Transverse colon (tissue), 4 donors: ENCODE measurements around the gene IFNGR2. TPM values are rescaled to one million over a fixed set of nuclear protein-coding genes. Genes with fewer than 3 reads are reported as not detected.
"Not testable (repeated sequence)": the region's sequence is repeated elsewhere in the genome, so short reads cannot be mapped to it uniquely, and the experiment has no call there.

Experiments used
- DNase-seq: peaks from one replicate; pipeline ENCODE4 v3.0.0-alpha.2; 2019
- H3K27ac ChIP-seq, 4 donors: fragments of 200-600 bp; sonication (generic); 2 replicates each; pipeline ENCODE4 v1.5.1; 2016 to 2018; ENCODE audit warnings: inconsistent platforms in 4 of 4
- H3K27me3 ChIP-seq: fragments of 200-600 bp; sonication (generic); 2 replicates; pipeline ENCODE4 v1.5.1; 2017; ENCODE audit warnings: inconsistent platforms
- H3K36me3 ChIP-seq, 4 donors: fragments of 200-600 bp; sonication (generic); 2 replicates each; pipeline ENCODE4 v1.5.1; 2017 to 2019; ENCODE audit warnings: inconsistent platforms in 4 of 4
- H3K4me1 ChIP-seq, 4 donors: fragments of 200-600 bp; sonication (generic); 2 replicates each; pipeline ENCODE4 v1.5.1; 2017 to 2020; ENCODE audit warnings: inconsistent platforms in 4 of 4
- H3K4me3 ChIP-seq, 4 donors: fragments of 200-600 bp; sonication (generic); 1 replicate in 1 of 4; 2 replicates in 3 of 4; pipeline versions ENCODE4 v1.5.1 to v1.6.1; 2017 to 2019; ENCODE audit warnings: inconsistent platforms in 4 of 4
- H3K9me3 ChIP-seq, 2 donors: fragments of 200-600 bp; sonication (generic); 2 replicates each; pipeline ENCODE4 v1.5.1; 2017 to 2019; ENCODE audit warnings: inconsistent platforms in 2 of 2
- CTCF ChIP-seq, 5 experiments: fragments of 200-600 bp in 3 of 5; fragments of 450-650 bp in 2 of 5; sonication (generic) in 3 of 5; IDR thresholded peaks; 1 replicate in 2 of 5; 2 replicates in 3 of 5; pipeline ENCODE4 v1.5.1; 2016 to 2017; ENCODE audit warnings: antibody characterized with exemption in 5 of 5, inconsistent platforms in 3 of 5, mild to moderate bottlenecking in 2 of 5, moderate library complexity in 1 of 5
- EP300 ChIP-seq: sonication (generic); formaldehyde crosslinking; IDR thresholded peaks from one replicate; pipeline ENCODE4 v1.6.1; 2017; ENCODE audit warnings: antibody characterized with exemption, low read depth
- POLR2A ChIP-seq: fragments of 450-650 bp; IDR thresholded peaks from one replicate; pipeline ENCODE4 v1.6.1; 2016; ENCODE audit warnings: antibody characterized with exemption, mild to moderate bottlenecking, moderate library complexity
- POLR2AphosphoS5 ChIP-seq, 3 donors: sonication (generic); formaldehyde crosslinking; IDR thresholded peaks; one replicate each; pipeline ENCODE4 v1.6.1; 2016; ENCODE audit warnings: antibody characterized with exemption in 3 of 3
- WGBS, 2 donors: methylation state at CpG; one replicate each; pipeline ENCODE4 v1.1.5; 2018; ENCODE audit warnings: low coverage in 1 of 2; 5-methylcytosine and 5-hydroxymethylcytosine counted together
- in situ Hi-C, 4 donors: fragments of 200-750 bp; cut with MboI; loops; one replicate each; pipeline versions ENCODE4 v1.15.0 to v1.15.1; 2017; ENCODE audit warnings: low sequenced_read_pairs in 3 of 4, low pct_ligation_motif_present in 1 of 4, low pct_unique_long_range_greater_than_20kb in 1 of 4
- intact Hi-C: fragments of 100-400 bp; cut with DNase I; formaldehyde crosslinking; loops from one replicate; pipeline ENCODE4 v1.15.1; 2023; ENCODE audit warnings: low total_unique reads
- total RNA-seq, 4 donors: library from RNA; depleted of rRNA; stranded (reverse); fragments of >200 nt; gene quantifications; one replicate each; pipeline ENCODE4 v1.1.0, GENCODE V29; 2016

Gene IFNGR2
- total RNA-seq, 4 donors from 2014 or later = 40.8 to 131 (median 76.6) TPM

- intact Hi-C loops = no loop called here
- WGBS, 2 donors = 18 to 20% methylated on average over 3 to 11 of the region's 11 CpGs
- no peak overlapping the region for H3K4me3 ChIP-seq
Measured at GRCh38 chr21:33380483-33380998, 22.7 kb upstream of the IFNGR2 start.

GRCh38 chr21:33381381-33381780 is 21.8 kb upstream of the IFNGR2 start:
- 92 to 93% methylated on average over 3 to 6 of the region's 6 CpGs for WGBS, 2 donors
- peak overlapping the region; percentile 60 to 81 (median 74) for H3K27ac ChIP-seq
- in situ Hi-C loops = not testable (repeated sequence)

More at GRCh38 chr21:33380483-33380998, 22.7 kb upstream of the IFNGR2 start:
- peak; percentile 90 for DNase-seq
- Histone ChIP-seq H3K27me3 (no peaks in the 10 kb centered on the region), H3K36me3 (no peaks in the 10 kb centered on the region), H3K9me3 (no peaks in the 10 kb centered on the region), H3K27ac (peak overlapping the region; percentile 60 to 81 (median 74)), H3K4me1 (peaks cover 12 to 55% (median 17%) of the 10 kb centered on the region in 4 donors)
- TF ChIP-seq POLR2AphosphoS5 (IDR thresholded peaks at IDR 0.05) = peak; percentile 48 to 82 (median 82)
- no peak for TF ChIP-seq EP300
- TF ChIP-seq POLR2A = peak; percentile 44
- in situ Hi-C loops = no loop called here

GRCh38 chr21:33383056-33383888 is 19.9 kb upstream of the IFNGR2 start:
- Histone ChIP-seq H3K27ac (peak overlapping the region; percentile 56 to 77 (median 73)), H3K4me3 (peak overlapping the region in 1 of 4 donors; percentile 23), H3K36me3 (no peaks in the 10 kb centered on the region), H3K9me3 (no peaks in the 10 kb centered on the region), H3K27me3 (no peaks in the 10 kb centered on the region), H3K4me1 (peaks cover 12 to 55% (median 17%) of the 10 kb centered on the region in 4 donors)
- WGBS, 2 donors = 43% methylated on average over 9 to 20 of the region's 20 CpGs
- no peak for TF ChIP-seq EP300
- TF ChIP-seq POLR2AphosphoS5 (IDR thresholded peaks at IDR 0.05) = peak; percentile 27 to 61 (median 50)
- TF ChIP-seq POLR2A = no peak
- peak; percentile 81 for DNase-seq
- intact Hi-C loops = no loop called here
- in situ Hi-C loops = no loop called here

More at GRCh38 chr21:33381381-33381780, 21.8 kb upstream of the IFNGR2 start:
- H3K9me3 ChIP-seq, H3K27me3 ChIP-seq, intact Hi-C loops, DNase-seq, H3K36me3 ChIP-seq, H3K4me3 ChIP-seq: not testable (repeated sequence)
- H3K4me1 ChIP-seq = peaks cover 12 to 55% (median 17%) of the 10 kb centered on the region in 4 donors

GRCh38 chr21:33384841-33385331 is 18.3 kb upstream of the IFNGR2 start:
- intact Hi-C loops = no loop called here
- TF ChIP-seq EP300 (no peak), POLR2AphosphoS5 (IDR thresholded peaks at IDR 0.05) (no peak), CTCF (IDR thresholded peaks at IDR 0.05) (no peak), POLR2A (no peak)
- in situ Hi-C loops = no loop called here
- H3K27ac ChIP-seq = peak overlapping the region in 1 of 4 donors; percentile 28
- H3K9me3 ChIP-seq = no peaks in the 10 kb centered on the region
- WGBS, 2 donors = 65 to 80% methylated on average over 4 to 17 of the region's 17 CpGs
- no peaks in the 10 kb centered on the region for H3K27me3 ChIP-seq
- no peaks in the 10 kb centered on the region for H3K36me3 ChIP-seq
- no peak for DNase-seq
- H3K4me3 ChIP-seq = no peak overlapping the region
- H3K4me1 ChIP-seq = peaks cover 8 to 49% (median 15%) of the 10 kb centered on the region in 4 donors

- DNase-seq = no peak
- no peak overlapping the region for H3K4me3 ChIP-seq
- H3K27me3 ChIP-seq = no peaks in the 10 kb centered on the region
- in situ Hi-C loops = no loop called here
- TF ChIP-seq CTCF (IDR thresholded peaks at IDR 0.05) (no peak), POLR2AphosphoS5 (IDR thresholded peaks at IDR 0.05) (no peak), POLR2A (no peak), EP300 (no peak)
- no peak overlapping the region for H3K27ac ChIP-seq
- intact Hi-C loops = no loop called here
- no peaks in the 10 kb centered on the region for H3K9me3 ChIP-seq
- H3K36me3 ChIP-seq = no peaks in the 10 kb centered on the region
- peaks cover 0 to 34% (median 8%) of the 10 kb centered on the region in 4 donors for H3K4me1 ChIP-seq
- 89 to 93% methylated on average over 4 to 6 of the region's 6 CpGs for WGBS, 2 donors
Measured at GRCh38 chr21:33386222-33386784, 16.9 kb upstream of the IFNGR2 start.
